HEK293T (cell line): Measurements from ENCODE around the gene ATPAF2.
A peak's percentile ranks its signal among the peaks of the same experiment; 100 is the strongest.

Experiments
- BHLHE40 ChIP-seq: fragments of 450-650 bp; IDR thresholded peaks from 2 replicates; pipeline ENCODE4 v1.6.1; 2016; ENCODE audit warnings: mild to moderate bottlenecking, moderate library complexity, borderline replicate concordance
- FOXA1 ChIP-seq: fragments of 450-650 bp; IDR thresholded peaks from 2 replicates; pipeline ENCODE4 v1.6.1; 2016; ENCODE audit warnings: mild to moderate bottlenecking
- FOXK2 ChIP-seq: fragments of 450-650 bp; IDR thresholded peaks from 2 replicates; pipeline ENCODE4 v1.6.1; 2016; ENCODE audit warnings: mild to moderate bottlenecking
- FOXM1 ChIP-seq: fragments of 450-650 bp; IDR thresholded peaks from 2 replicates; pipeline ENCODE4 v1.6.1; 2017; ENCODE audit warnings: mild to moderate bottlenecking, borderline replicate concordance
- HDGF ChIP-seq: fragments of 450-650 bp; IDR thresholded peaks from 2 replicates; pipeline ENCODE4 v1.6.1; 2017; ENCODE audit warnings: antibody characterized with exemption, borderline replicate concordance
- L3MBTL2 ChIP-seq: fragments of 450-650 bp; conservative IDR thresholded peaks from 2 replicates; pipeline ENCODE4 v1.6.1; 2016; ENCODE audit warnings: mild to moderate bottlenecking
- NFRKB ChIP-seq: fragments of 450-650 bp; IDR thresholded peaks from 2 replicates; pipeline ENCODE4 v1.6.1; 2016; ENCODE audit warnings: mild to moderate bottlenecking, moderate library complexity
- SP1 ChIP-seq: fragments of 450-650 bp; IDR thresholded peaks from 2 replicates; pipeline ENCODE4 v1.6.1; 2017
- SUZ12 ChIP-seq: fragments of 450-650 bp; IDR thresholded peaks from 2 replicates; pipeline ENCODE4 v1.6.1; 2016; ENCODE audit warnings: mild to moderate bottlenecking
- TARDBP ChIP-seq: fragments of 450-650 bp; IDR thresholded peaks from 2 replicates; pipeline ENCODE4 v1.6.1; 2016
- ZNF384 ChIP-seq: fragments of 450-650 bp; IDR thresholded peaks from 2 replicates; pipeline ENCODE4 v1.6.1; 2016
- TF ChIP-seq, protein P1 (sequence below): fragments of 450-650 bp; IDR thresholded peaks from 2 replicates; pipeline ENCODE4 v1.6.1; 2016

DNA sequence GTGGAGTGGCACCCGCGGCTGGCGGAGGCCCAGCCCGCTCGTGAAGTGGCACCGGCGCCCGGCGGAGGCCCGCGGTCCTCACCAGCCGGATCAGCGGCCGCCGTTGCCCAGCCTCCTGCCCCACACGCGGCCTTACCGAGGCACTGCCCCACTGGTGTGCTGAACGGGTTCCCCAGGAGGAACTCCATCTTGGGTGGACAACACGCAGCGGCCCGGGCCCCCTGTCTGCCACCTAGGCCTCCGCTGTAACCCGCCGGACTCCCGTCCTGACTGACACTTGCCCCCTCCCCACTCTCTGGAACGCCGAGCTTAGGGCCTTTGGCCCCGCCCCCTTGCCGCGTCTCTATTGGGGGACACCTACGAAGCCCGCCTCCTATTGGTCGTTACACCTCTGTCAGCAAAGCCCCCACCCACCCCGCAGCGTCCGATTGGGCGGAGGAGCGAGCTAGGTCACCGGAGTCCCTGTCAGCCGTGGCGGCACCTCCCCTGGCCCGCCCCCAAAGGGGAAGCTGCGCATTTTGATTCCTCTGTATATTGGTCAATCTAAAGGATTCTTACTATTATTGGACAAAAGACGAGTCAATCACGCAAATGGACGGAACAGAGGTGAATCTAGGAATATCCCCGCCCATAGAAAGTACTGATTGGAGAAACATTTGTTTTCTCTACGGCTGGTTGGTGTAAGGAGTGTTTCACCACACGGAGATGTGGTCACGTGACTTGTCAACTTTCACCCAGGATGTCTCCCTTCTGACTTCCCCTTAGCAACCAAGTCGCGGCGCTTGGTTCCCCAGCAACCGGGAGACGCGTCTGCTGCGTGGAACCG lies 66.6 kb downstream of the ATPAF2 start, which contains the start of the genes DRC3 and TOM1L2:
- TF ChIP-seq FOXA1 (no peak), TARDBP (no peak), NFRKB (no peak), HDGF (peak; percentile 72; the same call in 1 of the 2 replicates), BHLHE40 (no peak), SUZ12 (no peak), FOXM1 (no peak), ZNF384 (no peak), SP1 (peak; percentile 97), FOXK2 (no peak), L3MBTL2 (peak; percentile 36; the same call in 1 of the 2 replicates)
- TF ChIP-seq, protein P1, sequence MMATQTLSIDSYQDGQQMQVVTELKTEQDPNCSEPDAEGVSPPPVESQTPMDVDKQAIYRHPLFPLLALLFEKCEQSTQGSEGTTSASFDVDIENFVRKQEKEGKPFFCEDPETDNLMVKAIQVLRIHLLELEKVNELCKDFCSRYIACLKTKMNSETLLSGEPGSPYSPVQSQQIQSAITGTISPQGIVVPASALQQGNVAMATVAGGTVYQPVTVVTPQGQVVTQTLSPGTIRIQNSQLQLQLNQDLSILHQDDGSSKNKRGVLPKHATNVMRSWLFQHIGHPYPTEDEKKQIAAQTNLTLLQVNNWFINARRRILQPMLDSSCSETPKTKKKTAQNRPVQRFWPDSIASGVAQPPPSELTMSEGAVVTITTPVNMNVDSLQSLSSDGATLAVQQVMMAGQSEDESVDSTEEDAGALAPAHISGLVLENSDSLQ: peak; percentile 100
